Skeletal muscle satellite cell (primary cell): Measurements from ENCODE around the gene ARFIP1.

ENCODE experiments used
- H3K27me3 ChIP-seq: 2 replicates; pipeline ENCODE4 v1.7.0; 2013; ENCODE audit warnings: low read length; ENCODE audit not compliant: control insufficient read depth, insufficient read depth
- H3K36me3 ChIP-seq: 2 replicates; pipeline ENCODE4 v1.7.0; 2013; ENCODE audit warnings: mild to moderate bottlenecking, control low read depth, low read length; ENCODE audit not compliant: insufficient read depth
- H3K4me1 ChIP-seq: 2 replicates; pipeline ENCODE4 v1.7.0; 2013; ENCODE audit warnings: low read length; ENCODE audit not compliant: control insufficient read depth, insufficient read depth
- H3K4me2 ChIP-seq: 2 replicates; pipeline ENCODE4 v1.7.0; 2013; ENCODE audit warnings: mild to moderate bottlenecking, low read length
- H3K4me3 ChIP-seq: 2 replicates; pipeline ENCODE4 v1.7.0; 2013; ENCODE audit warnings: low read length
- H3K9ac ChIP-seq: 2 replicates; pipeline ENCODE4 v1.7.0; 2013; ENCODE audit warnings: mild to moderate bottlenecking, low read depth, low read length, moderate library complexity
- H3K9me3 ChIP-seq: replicated peaks from 2 replicates; pipeline ENCODE4 v1.7.0; 2013; ENCODE audit warnings: mild to moderate bottlenecking, control low read depth, low read length

ARFIP1 gene

DNA sequence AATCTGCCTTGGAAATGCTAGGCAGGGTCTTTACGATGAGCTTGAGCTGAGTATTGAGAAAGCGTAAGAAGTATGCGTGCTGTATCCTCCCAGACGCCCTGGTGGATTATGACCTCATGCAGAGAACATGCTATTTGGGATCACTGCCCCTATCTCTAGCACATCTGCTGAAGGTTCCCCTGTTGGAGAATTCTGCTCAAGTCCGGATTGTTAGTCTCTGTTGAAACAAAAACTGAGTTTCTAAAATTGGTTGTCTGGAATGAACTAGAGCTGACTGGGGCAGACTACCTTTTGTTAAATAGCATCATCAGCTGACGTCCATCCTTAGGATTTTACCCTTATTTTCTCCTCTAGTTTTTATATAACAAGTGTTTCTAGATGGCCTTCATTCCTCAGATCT, 163.9 kb downstream of the ARFIP1 start:
- peaks cover 21% of the 10 kb centered on the region for H3K27me3 ChIP-seq
- H3K9me3 ChIP-seq: no peaks in the 10 kb centered on the region
- peak overlapping the region; percentile 27 for H3K4me2 ChIP-seq
- no peak overlapping the region for H3K9ac ChIP-seq
- no peaks in the 10 kb centered on the region for H3K36me3 ChIP-seq
- H3K4me3 ChIP-seq: no peak overlapping the region
- peaks cover 7% of the 10 kb centered on the region for H3K4me1 ChIP-seq

- Histone ChIP-seq H3K4me3 (no peak overlapping the region), H3K27me3 (peaks cover 14% of the 10 kb centered on the region), H3K4me2 (no peak overlapping the region), H3K4me1 (peaks cover 7% of the 10 kb centered on the region), H3K36me3 (no peaks in the 10 kb centered on the region), H3K9ac (no peak overlapping the region), H3K9me3 (no peaks in the 10 kb centered on the region)
Measured at GRCh38 chr4:152944666-152945320, 165.0 kb downstream of the ARFIP1 start.

GRCh38 chr4:152945639-152946038, 165.9 kb downstream of the ARFIP1 start:
- peaks cover 14% of the 10 kb centered on the region for H3K27me3 ChIP-seq
- H3K9ac ChIP-seq: no peak overlapping the region
- peaks cover 7% of the 10 kb centered on the region for H3K4me1 ChIP-seq
- no peaks in the 10 kb centered on the region for H3K9me3 ChIP-seq
- no peak overlapping the region for H3K4me3 ChIP-seq
- no peaks in the 10 kb centered on the region for H3K36me3 ChIP-seq
- H3K4me2 ChIP-seq: no peak overlapping the region

DNA sequence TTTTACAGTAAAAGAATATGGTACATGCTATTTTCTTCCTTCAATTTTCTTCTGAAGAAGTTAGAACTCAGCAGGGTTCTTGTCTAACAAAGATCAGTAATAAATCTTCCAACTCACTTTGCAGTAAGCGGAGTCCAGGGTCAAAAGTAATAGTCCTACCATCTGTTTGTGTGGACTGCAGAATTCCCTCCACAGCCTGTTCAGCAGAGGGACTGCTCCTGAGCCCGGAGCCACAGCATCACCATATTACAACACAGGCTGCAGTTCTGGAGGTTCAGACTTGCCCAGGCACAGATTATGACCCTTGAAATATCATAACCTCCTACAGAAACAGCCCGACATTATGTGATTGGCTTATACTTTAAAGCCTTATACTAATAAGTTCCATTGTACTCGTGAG, 166.7 kb downstream of the ARFIP1 start:
- Histone ChIP-seq H3K36me3 (no peaks in the 10 kb centered on the region), H3K9me3 (no peaks in the 10 kb centered on the region), H3K4me1 (peaks cover 7% of the 10 kb centered on the region), H3K27me3 (peaks cover 14% of the 10 kb centered on the region), H3K4me3 (no peak overlapping the region), H3K4me2 (no peak overlapping the region), H3K9ac (no peak overlapping the region)

- no peaks in the 10 kb centered on the region for H3K36me3 ChIP-seq
- H3K4me1 ChIP-seq: peaks cover 7% of the 10 kb centered on the region
- no peak overlapping the region for H3K4me3 ChIP-seq
- peaks cover 7% of the 10 kb centered on the region for H3K27me3 ChIP-seq
- H3K9ac ChIP-seq: no peak overlapping the region
- H3K9me3 ChIP-seq: no peaks in the 10 kb centered on the region
- no peak overlapping the region for H3K4me2 ChIP-seq
Measured at GRCh38 chr4:152947311-152947710, 167.6 kb downstream of the ARFIP1 start.

- Histone ChIP-seq H3K9me3 (no peaks in the 10 kb centered on the region), H3K4me2 (no peak overlapping the region), H3K9ac (no peak overlapping the region), H3K36me3 (no peaks in the 10 kb centered on the region), H3K4me3 (no peak overlapping the region), H3K4me1 (no peaks in the 10 kb centered on the region), H3K27me3 (peaks cover 6% of the 10 kb centered on the region)
Measured at GRCh38 chr4:152949930-152950329, 170.2 kb downstream of the ARFIP1 start.

DNA sequence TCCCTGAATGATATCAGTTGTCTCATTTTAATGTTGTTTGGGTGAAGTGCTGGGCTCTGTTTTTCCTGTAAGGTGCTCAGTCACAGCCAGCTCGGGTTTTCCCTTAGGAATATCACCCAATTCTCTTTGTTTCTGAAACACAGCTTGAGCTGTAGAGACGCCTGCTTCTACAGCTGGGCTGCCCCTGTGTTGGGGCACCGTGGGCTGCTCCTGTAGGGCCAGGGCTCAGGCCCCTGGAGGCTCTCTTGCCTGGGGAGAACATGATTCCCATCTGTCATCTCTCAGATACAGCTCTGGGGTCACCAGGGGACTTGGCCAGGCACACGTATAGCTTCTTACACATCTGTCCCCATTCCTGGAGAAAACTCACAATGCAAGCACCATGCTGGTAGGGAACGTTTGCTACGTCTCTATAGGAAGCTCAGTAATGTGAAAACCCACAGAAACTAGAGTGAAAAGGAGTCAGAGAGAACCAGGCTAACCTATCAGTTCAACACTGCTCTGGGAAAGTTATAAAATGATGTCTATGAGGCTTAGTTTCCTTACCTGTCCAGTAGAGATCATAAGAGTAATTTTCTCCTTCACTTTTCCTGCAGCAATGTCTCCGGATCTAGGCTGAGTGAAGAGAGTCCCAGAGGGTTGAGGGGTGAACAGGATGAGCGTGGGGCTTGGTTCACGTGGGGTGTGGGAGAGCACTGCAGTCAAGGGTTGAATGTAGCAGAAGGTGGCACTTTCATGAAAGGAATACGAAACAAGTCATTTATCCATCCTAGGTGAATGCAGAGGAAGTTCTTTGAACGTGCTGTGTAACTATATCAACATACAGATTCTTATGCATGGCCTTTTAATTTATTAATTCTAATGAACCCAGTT, 170.9 kb downstream of the ARFIP1 start:
- Histone ChIP-seq H3K4me1 (no peaks in the 10 kb centered on the region), H3K36me3 (no peaks in the 10 kb centered on the region), H3K9ac (no peak overlapping the region), H3K9me3 (no peaks in the 10 kb centered on the region), H3K4me2 (no peak overlapping the region), H3K4me3 (no peak overlapping the region), H3K27me3 (peaks cover 6% of the 10 kb centered on the region)

DNA sequence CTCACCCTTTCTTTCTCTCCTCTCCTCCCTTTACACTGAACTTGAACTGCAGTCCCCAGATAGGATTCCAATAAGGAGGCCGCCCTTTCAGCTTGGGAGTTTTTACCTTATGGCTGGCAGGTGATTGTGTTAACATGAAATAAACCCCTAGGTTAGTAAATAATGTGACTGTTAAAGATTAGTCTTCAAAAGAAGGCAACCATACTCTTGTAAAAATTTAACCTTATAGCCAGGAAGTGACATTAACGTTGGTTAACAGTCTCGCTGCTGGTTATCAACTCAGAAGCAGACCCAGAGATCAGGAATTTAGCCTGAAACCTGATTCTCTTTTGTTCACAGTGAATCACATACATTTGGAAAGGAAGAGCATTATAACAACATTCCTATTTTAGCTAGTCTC, 171.6 kb downstream of the ARFIP1 start:
- H3K36me3 ChIP-seq: no peaks in the 10 kb centered on the region
- H3K27me3 ChIP-seq: peaks cover 6% of the 10 kb centered on the region
- peaks cover under 1% of the 10 kb centered on the region for H3K4me1 ChIP-seq
- H3K4me3 ChIP-seq: no peak overlapping the region
- no peak overlapping the region for H3K9ac ChIP-seq
- no peaks in the 10 kb centered on the region for H3K9me3 ChIP-seq
- H3K4me2 ChIP-seq: no peak overlapping the region

DNA sequence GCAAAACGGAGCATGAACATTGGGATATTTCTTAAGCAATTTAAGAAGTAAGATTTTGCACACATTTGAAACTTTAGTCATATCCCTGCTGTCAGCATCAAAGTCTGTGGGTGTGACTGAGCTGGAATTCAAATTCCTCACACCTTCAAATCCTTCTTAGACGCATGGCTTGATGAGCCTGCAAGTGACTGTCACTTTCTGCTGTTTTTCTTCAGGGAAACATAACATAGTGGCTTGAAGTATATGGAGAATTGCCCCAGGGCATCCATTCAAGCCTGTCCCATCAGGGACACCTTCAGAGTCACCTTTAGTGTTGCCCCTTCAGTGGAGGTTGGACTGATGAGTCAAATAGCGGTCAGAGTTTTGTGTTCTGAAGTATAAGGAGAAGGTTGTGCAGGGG, 173.8 kb downstream of the ARFIP1 start:
- no peaks in the 10 kb centered on the region for H3K9me3 ChIP-seq
- no peak overlapping the region for H3K9ac ChIP-seq
- no peak overlapping the region for H3K4me3 ChIP-seq
- peaks cover 6% of the 10 kb centered on the region for H3K27me3 ChIP-seq
- no peak overlapping the region for H3K4me2 ChIP-seq
- H3K4me1 ChIP-seq: peaks cover 10% of the 10 kb centered on the region
- no peaks in the 10 kb centered on the region for H3K36me3 ChIP-seq

DNA sequence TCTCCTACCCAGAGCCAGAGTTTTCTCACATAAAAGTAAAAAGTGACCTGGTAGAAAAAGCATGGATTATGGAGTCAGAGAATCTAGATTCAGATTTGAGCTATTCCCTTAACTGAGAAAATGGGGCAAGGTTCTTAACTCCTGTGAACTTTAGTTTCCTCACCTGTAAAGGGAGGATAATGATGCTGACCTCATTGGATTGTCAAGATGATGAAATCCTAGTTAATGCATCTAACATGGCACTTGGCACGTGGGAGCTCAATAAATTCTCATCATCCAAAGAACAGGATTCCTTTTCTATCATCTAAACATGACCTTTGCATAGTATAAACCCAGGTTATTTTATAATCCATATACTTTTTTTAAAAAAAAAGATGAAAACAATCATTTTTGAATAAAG, 175.0 kb downstream of the ARFIP1 start:
- H3K9me3 ChIP-seq: no peaks in the 10 kb centered on the region

GRCh38 chr4:152956147-152956546, 176.4 kb downstream of the ARFIP1 start:
- H3K4me1 ChIP-seq: peaks cover 12% of the 10 kb centered on the region
- H3K9me3 ChIP-seq: no peaks in the 10 kb centered on the region
- H3K36me3 ChIP-seq: no peaks in the 10 kb centered on the region
- no peak overlapping the region for H3K9ac ChIP-seq
- no peak overlapping the region for H3K4me3 ChIP-seq
- peak overlapping the region; percentile 73 for H3K4me2 ChIP-seq
- no peaks in the 10 kb centered on the region for H3K27me3 ChIP-seq

More for the DNA sequence above, 175.0 kb downstream of the ARFIP1 start:
- Histone ChIP-seq H3K9ac (no peak overlapping the region), H3K27me3 (peaks cover 3% of the 10 kb centered on the region), H3K36me3 (no peaks in the 10 kb centered on the region), H3K4me3 (no peak overlapping the region), H3K4me1 (peaks cover 10% of the 10 kb centered on the region), H3K4me2 (no peak overlapping the region)
